Stromal cell of bone marrow (primary cell): ENCODE results near the gene TRAF7.
"Not testable (repeated sequence)": the region's sequence is repeated elsewhere in the genome, so short reads cannot be mapped to it uniquely, and the experiment has no call there.

Experiments used
- DNase-seq: peaks from one replicate; pipeline ENCODE4 v3.0.0-alpha.2; 2012; ENCODE audit warnings: low read depth

TRAF7 gene

DNA sequence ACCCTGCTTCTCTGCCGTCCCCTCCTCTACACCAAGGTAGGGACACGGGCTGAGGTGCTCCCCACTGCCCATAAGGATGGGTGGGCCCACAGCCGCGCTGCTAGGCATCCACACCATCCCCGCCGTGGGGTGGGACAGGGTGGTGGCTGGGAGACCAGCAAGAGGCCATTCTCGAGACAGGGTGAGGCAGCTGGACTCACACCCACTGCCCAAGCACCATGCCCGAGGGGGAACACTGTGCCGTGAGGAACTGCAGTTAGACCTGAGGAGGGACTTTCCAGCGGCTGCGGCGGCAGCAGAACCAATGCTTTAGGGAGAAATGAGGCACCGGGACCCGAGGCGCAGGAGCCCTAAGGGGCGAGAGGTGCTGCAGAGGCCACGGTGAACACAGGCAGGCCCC lies 33.2 kb upstream of the TRAF7 start:
- no peak for DNase-seq

DNA sequence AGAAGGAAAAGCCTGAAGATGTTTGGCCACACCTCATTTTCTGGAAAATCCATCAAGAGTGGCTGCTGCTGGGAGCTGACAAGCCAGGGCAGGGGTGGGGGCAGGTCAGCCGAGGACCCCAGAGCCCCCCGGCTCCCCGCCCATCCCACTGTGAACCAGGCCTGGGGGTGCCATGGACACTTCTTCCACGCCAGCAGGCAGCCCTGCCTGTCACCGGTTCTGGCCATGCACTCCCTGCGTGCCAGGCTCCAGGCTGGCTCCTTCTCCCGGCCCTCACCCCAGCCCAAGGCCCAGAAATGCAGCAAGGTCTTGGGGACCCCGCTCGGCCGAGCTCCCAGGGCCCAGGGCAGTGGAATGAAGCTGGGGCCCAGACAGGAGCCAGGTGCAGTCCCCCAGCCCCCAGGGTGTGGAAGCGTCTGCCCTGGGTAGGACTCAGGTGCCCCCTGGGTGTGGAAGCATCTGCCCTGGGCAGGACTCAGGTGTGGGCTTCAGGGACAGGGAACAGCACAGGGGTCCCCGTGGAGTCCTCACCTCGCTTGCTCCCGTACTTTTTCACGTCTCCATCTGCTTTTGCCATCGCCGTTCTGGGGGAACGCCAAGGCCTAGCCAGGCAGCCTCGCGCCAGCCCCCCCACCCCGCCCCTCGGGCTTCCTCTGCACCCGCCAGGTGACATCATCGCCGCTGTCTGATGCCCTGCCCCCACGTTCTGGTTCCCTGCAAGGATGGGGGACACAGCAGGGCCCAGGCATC lies 32.5 kb upstream of the TRAF7 start:
- not testable (repeated sequence) for DNase-seq

DNA sequence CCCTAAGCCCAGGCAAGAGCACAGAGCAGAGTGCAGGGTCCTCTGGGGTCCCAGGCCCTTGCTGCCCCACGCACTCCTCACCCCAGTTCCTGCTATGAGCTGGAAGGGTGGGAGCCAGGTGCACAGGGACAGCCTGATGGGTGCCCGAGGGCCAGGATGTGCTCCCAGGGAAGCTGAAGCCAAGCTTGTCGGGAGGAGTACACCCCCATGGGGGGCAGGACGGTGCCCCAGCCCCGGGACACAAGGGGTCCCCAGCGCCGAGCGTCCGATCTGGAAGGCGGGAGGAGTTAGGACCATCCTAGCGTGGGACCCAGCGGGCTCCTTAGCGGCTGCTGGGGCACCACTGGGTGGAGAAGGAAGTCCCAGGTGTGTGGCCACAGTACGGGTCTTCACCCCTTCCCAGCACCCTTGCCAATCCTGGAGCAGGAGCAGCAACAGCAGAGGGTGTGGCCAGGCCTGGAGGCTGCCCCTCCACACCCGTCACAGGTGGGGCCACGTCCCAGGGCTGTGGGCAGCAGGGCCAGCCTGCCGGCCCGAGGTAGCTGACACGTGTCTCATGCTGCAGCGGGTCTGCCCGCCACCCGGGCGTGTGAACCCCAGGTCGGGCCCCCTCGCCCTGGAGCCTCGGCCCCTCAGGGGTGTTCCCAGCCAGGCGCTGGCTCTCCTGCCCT lies 31.7 kb upstream of the TRAF7 start:
- not testable (repeated sequence) for DNase-seq

DNA sequence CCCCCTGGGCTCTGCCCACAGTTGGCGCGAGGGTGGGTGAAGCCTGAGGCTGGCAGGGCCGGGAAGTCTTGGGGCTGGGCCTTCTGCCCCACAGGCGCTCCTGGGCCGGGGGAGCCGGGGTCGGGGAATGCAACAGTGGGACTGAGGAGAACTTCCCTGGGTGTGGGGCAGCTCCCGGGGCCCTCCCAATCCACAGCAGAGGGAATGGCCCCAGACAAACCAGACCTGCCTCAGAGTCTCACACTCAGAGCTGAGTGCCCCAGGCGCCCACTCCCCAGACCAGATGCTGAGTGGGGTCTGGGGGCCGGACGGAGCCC lies 31.2 kb upstream of the TRAF7 start:
- not testable (repeated sequence) for DNase-seq

DNA sequence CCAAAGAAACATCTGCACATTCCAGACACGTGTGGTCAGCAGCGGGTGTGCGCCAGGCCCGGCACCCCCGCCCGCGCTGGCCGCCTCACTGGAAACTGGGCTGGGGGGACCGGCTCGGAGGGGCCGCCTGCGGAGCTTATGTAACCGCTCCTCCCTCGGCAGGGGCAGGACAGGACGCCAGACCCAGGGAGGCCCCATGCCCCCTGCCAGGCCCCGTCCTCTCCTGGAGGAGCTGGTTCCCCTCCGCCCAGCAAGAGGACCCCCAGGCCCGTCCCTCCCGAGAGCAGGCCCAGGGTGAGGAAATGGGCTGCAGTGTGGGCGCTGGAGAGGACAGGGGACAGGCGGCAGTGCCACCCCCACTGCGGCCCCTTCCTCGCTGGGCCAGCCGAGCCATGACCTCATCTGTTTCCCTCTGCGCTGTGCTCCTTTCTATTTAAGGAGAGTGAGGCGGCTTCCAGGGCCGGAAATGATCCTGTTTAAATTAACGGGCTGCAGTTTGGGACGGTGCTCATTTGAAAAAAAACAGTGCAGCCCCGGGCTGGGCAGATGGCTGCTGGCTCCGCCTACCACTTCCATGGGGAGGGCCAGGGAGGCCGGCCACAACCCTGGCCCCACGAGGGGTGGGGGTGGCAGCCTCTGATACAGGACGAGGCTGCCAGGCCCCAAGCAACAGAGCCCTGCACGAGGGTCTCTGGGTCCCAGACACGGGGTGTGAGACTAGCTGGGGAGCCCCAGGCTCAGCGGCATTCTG lies 30.7 kb upstream of the TRAF7 start:
- DNase-seq: peak; percentile 54

DNA sequence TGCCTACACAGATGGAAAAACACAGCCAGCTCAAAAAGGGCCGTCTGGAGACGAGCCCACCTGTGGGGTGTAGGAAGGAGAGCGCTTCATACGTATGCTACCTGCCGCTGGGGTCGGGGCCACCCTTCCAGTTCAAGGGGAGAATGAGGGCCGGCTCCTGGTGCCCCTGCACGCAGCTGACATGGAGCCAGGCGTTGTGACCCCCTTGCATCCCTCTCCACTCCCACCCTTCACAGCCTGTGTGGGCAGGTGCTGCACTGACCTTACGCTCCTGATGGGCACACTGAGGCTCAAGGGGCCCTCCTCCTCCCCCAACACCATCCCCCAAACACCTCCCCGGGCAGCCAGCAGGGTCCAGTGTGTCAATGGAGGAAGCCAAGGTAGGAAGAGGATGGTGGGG lies 30.0 kb upstream of the TRAF7 start:
- DNase-seq: not testable (repeated sequence)

GRCh38 chr16:2126161-2126743 lies 29.3 kb upstream of the TRAF7 start:
- not testable (repeated sequence) for DNase-seq

DNA sequence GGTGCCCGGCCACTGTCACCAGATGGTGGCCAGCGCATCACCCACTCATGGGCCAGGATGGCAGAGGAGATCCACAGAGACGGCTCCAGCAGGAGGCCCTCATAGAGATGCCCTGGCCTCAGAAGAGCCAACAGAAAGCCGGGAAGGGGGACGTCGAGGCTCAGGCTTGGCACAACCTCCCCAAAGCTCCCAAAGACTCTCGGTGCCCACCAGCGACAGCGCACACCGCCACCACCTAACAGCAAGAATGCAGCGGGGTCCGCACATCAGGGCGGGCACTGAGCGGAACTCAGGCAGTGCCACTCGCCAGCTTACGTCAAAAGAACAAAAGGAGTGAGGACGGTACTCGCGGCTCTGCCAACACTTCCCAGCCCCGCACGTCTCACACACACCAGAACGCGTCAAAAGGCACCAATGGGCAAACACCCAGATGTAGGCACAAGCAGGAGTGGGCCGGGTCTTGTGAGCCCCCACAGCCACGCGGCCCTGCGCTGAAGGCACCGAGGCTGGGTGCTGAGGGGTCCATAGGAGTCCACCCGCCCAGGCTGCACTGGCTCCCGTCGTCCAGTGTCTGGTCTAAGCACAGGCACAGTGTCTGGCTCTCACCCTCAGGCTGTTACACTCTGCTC lies 28.5 kb upstream of the TRAF7 start:
- not testable (repeated sequence) for DNase-seq

- DNase-seq: not testable (repeated sequence)
Measured at GRCh38 chr16:2127630-2128280, 27.8 kb upstream of the TRAF7 start.

DNA sequence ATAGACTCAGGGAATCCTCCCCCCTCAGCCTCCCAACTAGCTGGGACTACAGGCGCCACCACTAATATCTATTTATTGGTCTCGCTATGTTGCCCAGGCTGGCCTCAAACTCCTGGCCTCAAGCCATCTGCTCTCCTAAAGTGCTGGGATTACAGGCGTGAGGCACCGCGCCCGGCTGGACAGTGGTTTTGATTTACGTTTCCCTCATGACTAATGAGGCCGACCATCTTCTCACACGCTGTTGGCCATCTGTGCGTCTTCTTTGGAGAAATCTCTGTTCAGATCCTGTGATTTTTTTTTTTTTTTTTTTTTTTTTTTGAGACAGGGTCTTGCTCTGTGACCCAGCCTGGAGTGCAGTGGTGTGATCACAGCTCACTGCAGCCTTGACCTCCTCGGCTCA lies 26.3 kb upstream of the TRAF7 start:
- not testable (repeated sequence) for DNase-seq

DNA sequence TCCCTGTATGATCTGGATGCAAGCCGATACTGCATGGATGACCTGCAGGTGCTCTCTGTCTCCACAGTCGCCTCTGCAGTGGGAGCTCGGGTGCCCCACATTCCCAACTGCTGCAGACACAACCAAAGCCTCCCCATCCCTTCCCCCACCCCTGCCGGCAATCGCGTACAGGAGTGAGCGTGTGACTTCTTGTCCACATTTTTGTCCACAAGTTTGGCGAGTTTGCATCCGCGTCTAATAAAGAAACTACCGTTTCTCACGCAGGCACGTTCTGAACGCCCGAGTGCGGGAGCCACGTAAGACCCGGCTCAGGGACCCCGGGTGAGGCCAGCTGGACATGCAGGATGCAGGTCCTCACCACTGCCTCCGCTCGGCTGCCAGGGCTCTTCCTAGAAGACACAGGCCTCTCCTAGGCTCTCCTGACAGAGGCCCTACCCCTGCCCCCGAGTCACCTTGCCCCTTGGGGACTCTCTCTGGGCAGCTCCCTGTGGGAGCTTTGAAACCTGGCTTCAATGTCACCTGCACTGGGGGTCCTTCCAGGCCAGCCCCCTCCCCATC lies 25.6 kb upstream of the TRAF7 start:
- not testable (repeated sequence) for DNase-seq

DNA sequence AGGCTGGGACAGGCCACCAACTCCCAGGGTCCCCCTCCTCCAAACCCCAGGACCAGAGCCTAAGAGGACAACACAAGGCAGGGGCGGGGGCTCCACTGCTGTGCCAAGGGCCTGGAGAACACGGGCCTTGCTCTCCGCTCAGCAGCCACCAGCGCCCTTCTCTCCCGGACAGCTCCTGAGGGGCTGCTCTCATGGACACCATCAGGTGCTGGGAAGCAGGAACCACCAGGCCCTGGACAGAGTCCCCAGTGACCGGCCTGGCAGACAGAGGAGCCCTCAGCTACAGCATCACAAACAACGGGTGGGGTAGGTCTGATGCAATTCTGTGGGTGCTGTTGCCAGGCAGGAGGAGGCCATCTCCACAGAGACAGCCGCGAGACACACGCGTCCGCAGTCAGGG lies 21.8 kb upstream of the TRAF7 start:
- not testable (repeated sequence) for DNase-seq

DNA sequence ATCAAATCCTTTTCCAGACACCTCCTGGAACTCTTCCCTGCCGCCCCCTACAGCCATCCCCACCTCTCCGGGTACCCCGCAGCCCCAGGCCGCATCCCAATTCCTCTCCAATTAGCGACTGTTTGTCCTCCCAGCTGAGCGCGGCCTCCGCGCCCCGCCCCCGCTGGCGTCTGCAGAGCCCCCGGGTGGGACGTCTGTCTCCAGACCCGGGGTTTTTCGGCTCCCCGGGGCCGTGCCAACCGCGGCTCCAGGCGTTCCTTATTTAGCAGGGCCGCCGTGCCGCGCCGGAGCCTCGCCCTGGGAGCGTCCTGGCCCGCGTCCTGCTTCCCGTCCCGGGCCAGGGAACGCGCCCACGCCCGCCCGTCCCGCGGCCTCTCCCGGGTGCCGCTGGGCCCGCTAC lies 20.5 kb upstream of the TRAF7 start:
- not testable (repeated sequence) for DNase-seq

GRCh38 chr16:2135770-2136490 lies 19.7 kb upstream of the TRAF7 start, which contains the start of gene PKD1:
Gene PKD1 (minus strand): TSS chr16:2135898. CDS start chr16:2135689, 209 bp downstream.
- DNase-seq: peak; percentile 82

- DNase-seq: no peak
Measured at GRCh38 chr16:2142942-2143877, 12.4 kb upstream of the TRAF7 start.

- no peak for DNase-seq
Measured at GRCh38 chr16:2143878-2144485, 11.6 kb upstream of the TRAF7 start.

DNA sequence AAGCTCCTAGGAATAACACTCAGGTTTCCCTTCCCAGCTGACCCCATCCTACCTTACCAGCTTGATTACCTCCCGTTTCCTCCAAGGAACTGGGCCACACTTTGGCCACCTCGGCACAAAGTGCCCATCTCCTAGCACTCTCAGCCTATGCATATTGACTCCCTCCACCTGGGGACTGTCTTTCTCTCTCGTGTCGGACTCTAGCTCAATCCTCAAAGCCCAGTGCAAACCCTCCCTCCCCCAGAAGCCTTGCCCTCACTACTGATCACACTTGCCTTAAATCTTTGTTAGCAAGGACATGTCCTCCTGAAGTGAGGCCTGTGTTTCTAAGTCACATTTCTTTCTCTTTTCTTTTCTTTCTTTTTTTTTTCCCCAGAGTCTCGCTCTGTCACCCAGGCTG lies 9.7 kb upstream of the TRAF7 start:
- no peak for DNase-seq

DNA sequence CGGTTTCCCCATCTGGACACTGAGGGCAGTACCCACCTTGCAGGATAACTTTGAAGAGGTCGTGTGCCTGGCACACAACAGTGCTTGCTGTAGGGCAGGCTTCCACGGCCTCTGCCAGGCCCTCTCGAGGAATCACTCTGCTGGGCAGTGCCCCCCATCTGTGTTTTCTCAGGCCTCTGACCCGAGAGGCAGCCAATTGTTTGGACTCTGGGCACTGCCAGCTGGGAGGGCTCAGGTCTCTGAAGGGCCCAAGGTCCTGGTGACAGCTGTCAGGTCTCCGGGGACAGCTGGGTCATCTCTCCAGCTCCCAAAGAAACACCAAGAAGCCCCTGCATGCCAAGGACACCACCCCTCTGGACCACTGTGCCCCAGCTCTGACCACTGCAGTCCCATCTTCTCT lies 8.2 kb upstream of the TRAF7 start:
- no peak for DNase-seq
